GM23338 (cell line): ENCODE measurements around the gene SORCS2. TPM values are rescaled to one million over a fixed set of nuclear protein-coding genes. Genes with fewer than 3 reads are reported as not detected.

Experiments
- ATAC-seq: fragments of 200-7000 bp; cut with Tn5 transposase; 3 replicates; pipeline ENCODE4 v1.9.1; 2020
- DNase-seq: peaks from one replicate; pipeline ENCODE4 v3.0.0-alpha.2; 2015; ENCODE audit warnings: low spot score
- H2AFZ ChIP-seq: fragments of 200-600 bp; sonication (generic); 2 replicates; pipeline ENCODE4 v1.8.0; 2016; ENCODE audit warnings: antibody characterized with exemption, mild to moderate bottlenecking, moderate library complexity
- H3F3A ChIP-seq: fragments of 200-600 bp; sonication (generic); replicated peaks from 2 replicates; pipeline ENCODE4 v1.8.0; 2017; ENCODE audit warnings: antibody characterized with exemption, mixed run types, low read depth
- H3K27ac ChIP-seq: fragments of 200-600 bp; sonication (generic); 2 replicates; pipeline ENCODE4 v1.6.1; 2016; ENCODE audit warnings: low read depth
- H3K27me3 ChIP-seq: fragments of 200-600 bp; sonication (generic); 2 replicates; pipeline ENCODE4 v1.8.0; 2016; ENCODE audit warnings: mild to moderate bottlenecking, mixed run types, moderate library complexity; ENCODE audit not compliant: insufficient read depth
- H3K36me3 ChIP-seq: fragments of 200-600 bp; sonication (generic); 2 replicates; pipeline ENCODE4 v1.8.0; 2016; ENCODE audit warnings: mild to moderate bottlenecking; ENCODE audit not compliant: insufficient read depth
- H3K4me1 ChIP-seq: fragments of 200-600 bp; sonication (generic); 2 replicates; pipeline ENCODE4 v1.8.0; 2016; ENCODE audit warnings: mild to moderate bottlenecking, moderate library complexity; ENCODE audit not compliant: insufficient read depth
- H3K4me2 ChIP-seq: fragments of 200-600 bp; sonication (generic); 2 replicates; pipeline ENCODE4 v1.7.1; 2017; ENCODE audit warnings: mixed run types
- H3K4me3 ChIP-seq: fragments of 200-600 bp; sonication (generic); 2 replicates; pipeline ENCODE4 v1.6.1; 2016; ENCODE audit warnings: mixed run types
- H3K79me2 ChIP-seq: fragments of 200-600 bp; sonication (generic); replicated peaks from 2 replicates; pipeline ENCODE4 v1.8.0; 2017; ENCODE audit warnings: mild to moderate bottlenecking; ENCODE audit not compliant: insufficient read depth
- H3K9me2 ChIP-seq: fragments of 200-600 bp; sonication (generic); 2 replicates; pipeline ENCODE4 v1.8.0; 2017; ENCODE audit not compliant: insufficient read depth
- H4K20me1 ChIP-seq: fragments of 200-600 bp; sonication (generic); replicated peaks from 2 replicates; pipeline ENCODE4 v1.8.0; 2017; ENCODE audit warnings: mild to moderate bottlenecking; ENCODE audit not compliant: insufficient read depth
- H3K27ac Mint-ChIP-seq: 2 replicates; pipeline ENCODE4 v1.8.0; 2020; ENCODE audit warnings: inconsistent platforms, mild to moderate bottlenecking, moderate library complexity, mixed read lengths
- H3K27me3 Mint-ChIP-seq: 3 replicates; pipeline ENCODE4 v1.8.0; 2022; ENCODE audit warnings: low read depth, mild to moderate bottlenecking, moderate library complexity, mixed read lengths, inconsistent platforms; ENCODE audit not compliant: insufficient read depth, poor library complexity
- H3K36me3 Mint-ChIP-seq: 3 replicates; pipeline ENCODE4 v1.8.0; 2021; ENCODE audit warnings: low read depth, mild to moderate bottlenecking, inconsistent platforms, moderate library complexity, mixed read lengths
- H3K4me1 Mint-ChIP-seq: 3 replicates; pipeline ENCODE4 v1.8.0; 2020; ENCODE audit warnings: mild to moderate bottlenecking, inconsistent platforms, mixed read lengths
- H3K4me3 Mint-ChIP-seq: 3 replicates; pipeline ENCODE4 v1.8.0; 2021; ENCODE audit warnings: moderate library complexity, mild to moderate bottlenecking, inconsistent platforms, mixed read lengths
- H3K9me3 Mint-ChIP-seq: 3 replicates; pipeline ENCODE4 v1.8.0; 2020; ENCODE audit warnings: moderate library complexity, mild to moderate bottlenecking, inconsistent platforms, mixed read lengths
- REST ChIP-seq: IDR thresholded peaks from one replicate; pipeline ENCODE4 v1.6.1; 2018; ENCODE audit warnings: antibody characterized with exemption; ENCODE audit not compliant: unreplicated experiment
- ZNF462 ChIP-seq: fragments of 250-450 bp; sonication (Bioruptor Pico); IDR thresholded peaks from 2 replicates; pipeline ENCODE4 v1.5.0; 2020; ENCODE audit warnings: mild to moderate bottlenecking, moderate library complexity
- polyA plus RNA-seq: library from polyadenylated mRNA; unstranded; fragments of >200 nt; fragmentation: Nextera tagmentation; extraction: Ambion mirVana; gene quantifications from 2 replicates; pipeline ENCODE4 v1.2.1, GENCODE V29; 2016
- total RNA-seq: library from RNA; depleted of rRNA; stranded (reverse); fragments of >200 nt; shearing (Covaris generic); gene quantifications from 2 replicates; pipeline ENCODE4 v1.2.3, GENCODE V29; 2014

The SORCS2 gene
- total and polyA plus RNA-seq, 2 experiments from 2014 or later = 0.47 to 2.4 TPM

- Mint-ChIP-seq H3K36me3 (no peaks in the 10 kb centered on the region), H3K27me3 (peaks cover 21% of the 10 kb centered on the region), H3K27ac (no peak overlapping the region), H3K4me3 (no peak overlapping the region), H3K9me3 (0 out of 3 replicates have a peak, but pooled peaks cover 3% of the 10 kb centered on the region), H3K4me1 (peaks cover 41% of the 10 kb centered on the region)
- Histone ChIP-seq H3K9me2 (no peaks in the 10 kb centered on the region), H2AFZ (no peak overlapping the region), H3K4me1 (peaks cover 24% of the 10 kb centered on the region), H3K27me3 (no peaks in the 10 kb centered on the region), H3F3A (peaks cover 4% of the 10 kb centered on the region; the same call in 1 of the 2 replicates), H3K79me2 (no peaks in the 10 kb centered on the region), H3K4me3 (no peak overlapping the region), H3K36me3 (no peaks in the 10 kb centered on the region; the same call in 1 of the 2 replicates), H4K20me1 (no peaks in the 10 kb centered on the region), H3K27ac (no peak overlapping the region), H3K4me2 (no peak overlapping the region)
- ATAC-seq (no peak), DNase-seq (no peak)
- TF ChIP-seq ZNF462 (no peak), REST (no peak)
Measured at GRCh38 chr4:7204656-7205387, 12.5 kb downstream of the SORCS2 start.
